Muscle layer of colon (tissue), 2 donors: ENCODE results near the gene RRAS.

Source experiments
- H3K27ac ChIP-seq: one replicate; pipeline ENCODE4 v1.7.0; 2013; ENCODE audit warnings: low read depth, mild to moderate bottlenecking, low read length, moderate library complexity
- H3K27me3 ChIP-seq, 2 donors: one replicate each; pipeline ENCODE4 v1.7.0; 2013; ENCODE audit warnings: low read length in 2 of 2, mild to moderate bottlenecking in 2 of 2; ENCODE audit not compliant: insufficient read depth in 2 of 2, control insufficient read depth in 1 of 2
- H3K36me3 ChIP-seq: one replicate; pipeline ENCODE4 v1.7.0; 2013; ENCODE audit warnings: mild to moderate bottlenecking, low read length; ENCODE audit not compliant: insufficient read depth
- H3K4me1 ChIP-seq: one replicate; pipeline ENCODE4 v1.7.0; 2013; ENCODE audit warnings: mild to moderate bottlenecking, low read length; ENCODE audit not compliant: insufficient read depth
- H3K4me3 ChIP-seq, 2 donors: one replicate each; pipeline ENCODE4 v1.7.0; 2013; ENCODE audit warnings: low read length in 2 of 2, low read depth in 1 of 2, mild to moderate bottlenecking in 1 of 2, moderate library complexity in 1 of 2
- H3K9ac ChIP-seq: one replicate; pipeline ENCODE4 v1.7.0; 2013; ENCODE audit warnings: low read length
- H3K9me3 ChIP-seq: one replicate; pipeline ENCODE4 v1.7.0; 2013; ENCODE audit warnings: mild to moderate bottlenecking, low read length
- donor health status: abdominal sarcoma.
- donor health status: Adenocarcinoma of cecum.

Gene RRAS

GRCh38 chr19:49651029-49651819 is 11.3 kb upstream of the RRAS start:
- Histone ChIP-seq H3K4me1 (no peaks in the 10 kb centered on the region), H3K9ac (no peak overlapping the region), H3K27me3 (no peaks in the 10 kb centered on the region), H3K27ac (no peak overlapping the region), H3K36me3 (peaks cover 57% of the 10 kb centered on the region), H3K9me3 (no peaks in the 10 kb centered on the region), H3K4me3 (no peak overlapping the region)

DNA sequence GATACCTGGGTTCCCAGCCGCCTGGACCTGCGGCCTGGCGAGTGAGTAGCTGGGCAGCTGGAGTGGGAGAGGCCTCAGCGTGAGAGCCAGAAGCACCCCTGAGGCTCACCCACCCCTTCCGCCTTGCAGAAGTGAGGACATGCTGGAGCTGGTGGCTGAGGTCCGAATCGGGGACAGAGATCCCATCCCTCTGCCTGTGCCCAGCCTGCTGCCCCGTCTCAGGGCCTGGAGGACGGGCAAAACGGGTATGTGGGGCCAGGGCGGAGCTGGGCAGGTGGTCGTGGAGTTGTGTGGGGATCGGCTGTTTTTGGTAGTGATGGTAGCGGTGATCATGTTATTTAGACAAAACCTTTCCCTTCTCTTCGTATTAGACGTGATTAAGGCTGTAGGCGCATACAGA is 6.6 kb upstream of the RRAS start:
- H3K27ac ChIP-seq: no peak overlapping the region
- no peak overlapping the region for H3K4me3 ChIP-seq
- H3K4me1 ChIP-seq: peaks cover 23% of the 10 kb centered on the region
- H3K27me3 ChIP-seq: no peaks in the 10 kb centered on the region
- H3K36me3 ChIP-seq: peaks cover 52% of the 10 kb centered on the region
- no peak overlapping the region for H3K9ac ChIP-seq
- H3K9me3 ChIP-seq: no peaks in the 10 kb centered on the region

- Histone ChIP-seq H3K4me1 (peaks cover 28% of the 10 kb centered on the region), H3K9ac (no peak overlapping the region), H3K9me3 (no peaks in the 10 kb centered on the region), H3K36me3 (peaks cover 52% of the 10 kb centered on the region), H3K27ac (no peak overlapping the region), H3K4me3 (no peak overlapping the region), H3K27me3 (no peaks in the 10 kb centered on the region)
Observed at GRCh38 chr19:49645995-49646394, 6.1 kb upstream of the RRAS start.

DNA sequence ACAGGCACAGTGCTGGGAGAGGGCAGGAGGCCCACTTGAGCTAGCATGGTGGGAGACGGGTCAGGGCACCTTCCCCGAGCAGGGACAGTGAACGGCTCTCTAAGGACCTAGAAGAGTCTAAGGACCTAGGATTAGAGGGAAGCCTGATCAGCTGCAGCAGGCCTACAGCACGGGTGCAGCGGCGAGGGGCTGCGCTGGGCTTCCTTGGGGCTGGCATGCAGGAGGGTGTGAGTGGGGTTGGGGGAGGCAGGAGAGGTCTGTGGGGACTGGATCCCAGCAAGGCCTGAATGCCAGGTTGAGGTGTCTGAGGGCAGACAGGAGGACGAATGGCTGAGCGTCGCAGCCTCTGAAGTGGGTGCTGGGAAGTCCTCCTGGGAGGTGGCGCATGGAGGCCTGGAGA is 5.6 kb upstream of the RRAS start:
- H3K4me3 ChIP-seq: no peak overlapping the region
- H3K9ac ChIP-seq: no peak overlapping the region
- no peaks in the 10 kb centered on the region for H3K9me3 ChIP-seq
- H3K36me3 ChIP-seq: peaks cover 52% of the 10 kb centered on the region
- H3K4me1 ChIP-seq: peaks cover 28% of the 10 kb centered on the region
- H3K27me3 ChIP-seq: no peaks in the 10 kb centered on the region
- no peak overlapping the region for H3K27ac ChIP-seq

DNA sequence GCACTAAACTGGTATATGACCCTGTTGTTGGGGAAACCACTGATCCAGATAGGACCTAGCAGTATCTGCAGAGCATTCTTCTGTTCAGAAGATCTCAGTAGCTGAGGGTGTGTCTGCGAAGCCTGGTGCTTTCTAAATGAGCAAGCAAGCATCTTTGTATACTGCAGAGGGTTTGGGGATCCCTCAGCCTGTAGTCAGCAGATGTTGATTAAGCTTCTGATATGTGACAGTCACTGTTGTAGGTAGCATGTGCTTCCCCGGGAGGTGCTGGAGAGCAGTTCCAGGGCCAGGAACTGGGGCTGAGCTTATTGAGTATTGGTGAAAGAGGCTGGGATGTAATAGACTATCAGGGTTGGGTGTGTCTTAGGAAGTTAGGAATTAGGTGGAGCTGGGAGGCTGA is 3.5 kb upstream of the RRAS start:
- Histone ChIP-seq H3K4me1 (peaks cover 34% of the 10 kb centered on the region), H3K27me3 (no peaks in the 10 kb centered on the region), H3K36me3 (peaks cover 37% of the 10 kb centered on the region), H3K27ac (no peak overlapping the region), H3K9me3 (no peaks in the 10 kb centered on the region), H3K4me3 (no peak overlapping the region), H3K9ac (no peak overlapping the region)

DNA sequence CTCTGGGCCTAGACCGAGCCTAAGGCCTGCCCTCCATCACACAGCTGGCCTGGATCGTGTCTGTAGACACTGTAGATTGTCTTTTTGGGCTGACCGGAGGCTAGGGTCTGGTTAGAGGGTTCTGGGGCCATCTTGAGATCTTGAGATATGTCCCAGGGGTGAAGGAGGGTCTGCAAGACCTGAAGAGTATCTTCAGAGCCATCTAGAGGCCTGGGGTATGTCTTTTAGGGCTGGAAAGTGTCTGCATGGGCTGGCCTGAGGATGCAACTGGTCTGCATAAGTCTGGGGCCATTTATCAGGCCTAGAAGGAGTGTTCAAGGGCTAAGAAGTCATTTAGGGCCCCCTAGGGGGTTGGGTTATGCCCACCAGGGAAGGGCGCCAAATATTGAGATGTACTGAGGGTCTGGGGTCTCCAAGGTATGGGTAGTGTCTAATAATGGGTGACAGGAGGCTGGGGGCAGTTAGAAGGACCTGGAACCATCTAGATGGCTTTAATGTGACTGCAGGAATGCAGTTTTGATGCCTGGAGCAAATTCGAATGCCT is 2.6 kb upstream of the RRAS start:
- Histone ChIP-seq H3K4me1 (peaks cover 43% of the 10 kb centered on the region), H3K9me3 (no peaks in the 10 kb centered on the region), H3K27ac (peak overlapping the region; percentile 86), H3K9ac (peak overlapping the region; percentile 97), H3K27me3 (no peaks in the 10 kb centered on the region), H3K4me3 (peak overlapping the region; percentile 81 to 95), H3K36me3 (peaks cover 33% of the 10 kb centered on the region)

DNA sequence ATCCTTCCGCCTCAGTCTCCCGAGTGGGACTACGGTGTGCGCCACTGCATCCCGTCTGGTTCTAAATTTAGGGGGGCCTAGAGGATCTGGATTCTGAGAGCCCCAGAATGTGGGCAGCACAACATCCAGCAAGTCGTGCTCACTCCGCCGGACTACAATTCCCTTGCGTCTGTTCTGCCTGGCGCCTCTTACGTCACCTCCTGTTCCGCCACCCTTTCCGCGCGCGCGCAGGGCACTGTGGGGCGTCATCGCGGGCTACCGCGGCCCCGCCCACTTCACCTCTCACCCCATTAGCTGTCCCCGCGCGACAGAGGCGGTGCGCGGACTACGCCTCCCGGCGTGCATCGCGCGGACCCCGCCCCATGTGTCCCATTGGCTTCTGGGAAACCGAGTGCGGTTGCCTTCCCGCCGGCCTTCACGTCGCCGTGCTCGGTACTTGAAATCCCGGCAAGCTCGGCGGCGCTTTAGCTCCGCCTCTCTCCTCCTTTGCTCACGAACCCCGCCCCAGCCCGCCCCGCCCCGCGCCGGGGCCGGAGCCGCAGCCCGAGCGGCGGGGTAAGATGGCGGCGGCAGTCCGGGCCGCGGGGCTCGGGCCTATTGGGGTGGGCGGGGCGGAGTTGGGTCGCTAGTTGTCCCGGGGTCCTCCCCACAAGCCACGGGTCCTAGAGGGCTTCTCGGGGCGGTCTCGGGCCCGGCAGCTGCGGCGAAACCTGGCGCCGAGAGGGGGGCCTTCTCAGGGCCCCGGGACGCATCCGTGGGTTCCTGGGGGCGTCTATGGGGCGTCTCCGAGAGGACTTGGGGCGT is 1.9 kb upstream of the RRAS start, which contains the start of gene SCAF1:
Gene SCAF1, plus strand, starts transcription at position 522 of the 804 bp plus-strand sequence. CDS start 2,818 bp downstream, outside the sequence.
- Histone ChIP-seq H3K36me3 (peaks cover 27% of the 10 kb centered on the region), H3K27me3 (no peaks in the 10 kb centered on the region), H3K4me3 (peak within 1 kb of the TSS; percentile 81 to 95), H3K9ac (peak within 1 kb of the TSS; percentile 100), H3K9me3 (no peaks in the 10 kb centered on the region), H3K4me1 (peaks cover 44% of the 10 kb centered on the region), H3K27ac (peak within 1 kb of the TSS; percentile 100)

GRCh38 chr19:49639401-49640112 is 386 bp downstream of the RRAS start:
- no peaks in the 10 kb centered on the region for H3K9me3 ChIP-seq
- peak overlapping the region; percentile 92 for H3K27ac ChIP-seq
- peak overlapping the region; percentile 52 to 82 for H3K4me3 ChIP-seq
- H3K27me3 ChIP-seq: no peaks in the 10 kb centered on the region
- peaks cover 41% of the 10 kb centered on the region for H3K4me1 ChIP-seq
- peaks cover 15% of the 10 kb centered on the region for H3K36me3 ChIP-seq
- peak overlapping the region; percentile 86 for H3K9ac ChIP-seq

DNA sequence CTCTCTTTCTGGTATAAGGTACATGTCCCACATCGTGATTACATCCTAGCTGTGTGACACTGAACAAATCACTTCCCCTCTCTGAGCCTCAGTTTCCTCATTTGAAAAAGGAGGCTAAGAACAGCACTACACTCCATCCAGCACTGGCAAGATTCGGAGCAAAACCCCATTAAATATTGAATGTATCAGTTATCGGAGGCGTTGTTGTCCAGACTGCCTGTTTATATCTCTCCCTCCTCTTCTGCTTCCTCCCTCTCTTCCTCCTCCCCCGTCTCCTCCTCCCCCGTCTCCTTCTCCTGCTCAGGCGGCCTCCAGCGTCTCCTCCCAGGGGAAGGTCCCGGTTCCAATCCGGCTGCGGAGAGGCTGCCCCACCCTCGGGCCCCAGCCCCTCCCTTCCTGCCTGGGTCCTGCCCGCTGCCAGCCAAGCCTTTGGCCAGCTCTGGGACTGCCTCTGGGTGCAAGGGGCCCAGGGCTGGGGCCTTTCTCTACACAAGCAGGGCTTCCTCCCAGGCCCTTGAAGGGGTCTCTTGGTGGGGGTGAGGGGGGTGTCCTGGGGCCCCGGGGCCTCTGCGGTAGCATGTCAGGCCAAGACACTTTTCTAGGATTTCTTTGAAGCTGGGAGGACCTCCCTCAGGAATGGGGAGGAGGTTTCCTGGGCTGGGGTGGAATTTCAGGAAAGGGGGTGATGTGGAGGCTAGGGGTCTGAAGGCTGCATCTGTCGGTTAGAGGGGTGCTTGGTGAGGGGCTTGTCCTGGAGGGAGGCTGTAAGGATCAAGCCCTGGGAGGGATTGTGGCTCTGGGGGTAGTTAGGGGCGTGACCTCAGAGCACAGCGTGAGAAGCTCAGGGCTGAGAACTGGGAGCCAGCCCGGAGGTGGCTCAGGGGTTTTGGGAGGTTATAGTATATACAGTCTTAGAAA is 1.9 kb downstream of the RRAS start:
- peak overlapping the region; percentile 92 for H3K27ac ChIP-seq
- peak overlapping the region; percentile 26 to 82 for H3K4me3 ChIP-seq

DNA sequence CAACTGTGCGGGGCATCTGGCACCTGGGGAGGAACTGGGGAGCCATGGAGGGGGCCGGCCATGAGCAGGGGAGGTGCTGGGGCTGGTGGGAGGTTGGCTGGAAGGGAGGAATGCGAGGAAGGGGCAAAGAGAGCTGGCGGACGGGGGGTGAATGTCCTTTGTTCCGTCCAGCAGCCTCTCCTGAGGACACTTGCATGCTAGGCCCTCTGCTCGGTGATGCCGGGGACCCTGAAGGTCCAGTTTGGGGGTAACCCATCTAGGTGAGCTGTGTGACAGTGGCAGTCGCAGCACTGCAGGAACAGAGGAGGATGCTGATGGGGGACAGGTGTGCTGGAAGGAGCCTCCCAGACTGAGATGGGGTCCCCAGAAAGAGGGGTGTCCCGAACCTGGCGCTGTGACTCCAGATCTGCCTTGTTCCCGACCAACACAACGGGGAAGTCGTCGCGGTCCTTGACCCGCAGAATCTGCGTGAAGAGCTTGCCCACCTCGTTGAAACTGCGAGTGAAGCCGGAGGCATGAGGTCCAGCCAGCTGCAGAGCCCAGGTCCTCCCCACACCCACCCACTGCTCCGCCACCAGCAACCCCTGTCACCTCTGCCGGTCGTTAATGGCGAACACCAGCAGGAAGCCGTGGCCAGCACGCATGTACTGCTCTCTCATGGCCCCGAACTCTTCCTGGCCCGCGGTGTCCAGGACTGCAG is 3.6 kb downstream of the RRAS start:
- Histone ChIP-seq H3K4me3 (no peak overlapping the region), H3K27ac (no peak overlapping the region), H3K36me3 (peaks cover 9% of the 10 kb centered on the region), H3K9me3 (no peaks in the 10 kb centered on the region), H3K4me1 (peaks cover 19% of the 10 kb centered on the region), H3K9ac (no peak overlapping the region), H3K27me3 (no peaks in the 10 kb centered on the region)

More for the DNA sequence above, 1.9 kb downstream of the RRAS start:
- Histone ChIP-seq H3K36me3 (peaks cover 9% of the 10 kb centered on the region), H3K9me3 (no peaks in the 10 kb centered on the region), H3K4me1 (peaks cover 26% of the 10 kb centered on the region), H3K9ac (peak overlapping the region; percentile 86), H3K27me3 (no peaks in the 10 kb centered on the region)
